ENCODE measurements around the gene C19orf33. TPM values are rescaled to one million over a fixed set of nuclear protein-coding genes. Genes with fewer than 3 reads are reported as not detected.

C19orf33 gene
- total and polyA plus RNA-seq, 2 of the 8 experiments (the other 6 are each of a cell fraction or from before 2014, with no cell fraction given): 6.0 to 36.0 TPM

- peaks cover 7% of the 10 kb centered on the region for H3K23me2 ChIP-seq (ENCODE audit: low read depth, low read length)
- H3K79me1 ChIP-seq (ENCODE audit: low read depth, low read length): peaks cover 21% of the 10 kb centered on the region
- H3K36me3 ChIP-seq (ENCODE audit: control insufficient read depth in 2 of 4, insufficient read depth in 4 of 4, low read length in 3 of 4): 0 out of 8 replicates have a peak, but pooled peaks cover 0 to 5% (median 0%) of the 10 kb centered on the region in 4 experiments
- H4K5ac ChIP-seq (ENCODE audit: insufficient read length, low read depth, low read length): no peak overlapping the region
- no peak for TF ChIP-seq KDM1A (IDR thresholded peaks at IDR 0.05; ENCODE audit: borderline replicate concordance, low read length)
- peaks cover 37 to 71% of the 10 kb centered on the region in 2 experiments for H3K79me2 ChIP-seq (ENCODE audit: control insufficient read depth in 1 of 2, insufficient read depth in 2 of 2, low read length in 2 of 2)
- H3K14ac ChIP-seq (ENCODE audit: insufficient read length): no peak overlapping the region
- no peak overlapping the region for H4K91ac ChIP-seq (replicated peaks; ENCODE audit: insufficient read length, low read length)
- H3K56ac ChIP-seq (replicated peaks; ENCODE audit: insufficient read length, low read depth, low read length): no peak overlapping the region
- peak overlapping the region in 3 of 4 experiments; percentile 7 to 12 (median 8); a peak in 4 of 8 replicates for H3K4me3 ChIP-seq (ENCODE audit: extremely low read depth in 1 of 4, insufficient read depth in 2 of 4, low read depth in 3 of 4, low read length in 4 of 4)
- H3K4me1 ChIP-seq (replicated peaks in 1 of 4; ENCODE audit: control insufficient read depth in 3 of 4, insufficient read depth in 4 of 4, low read length in 3 of 4): peaks cover 12 to 34% (median 19%) of the 10 kb centered on the region in 4 experiments
- H3K9ac ChIP-seq (replicated peaks in 1 of 4; ENCODE audit: extremely low read depth in 1 of 4, low read depth in 3 of 4, low read length in 3 of 4): peak overlapping the region in 2 of 4 experiments; percentile 35 to 42; a peak in 2 of 7 replicates
- no peak overlapping the region for H2BK15ac ChIP-seq (ENCODE audit: low read length)
- no peak overlapping the region; the same call in 1 of the 2 replicates for H2BK5ac ChIP-seq (ENCODE audit: low read depth, low read length)
- no peaks in the 10 kb centered on the region for H3K9me3 ChIP-seq (ENCODE audit: insufficient read depth in 2 of 2, low read depth in 1 of 2, low read length in 1 of 2)
- H2AFZ ChIP-seq (ENCODE audit: low read length): no peak overlapping the region
- H4K20me1 ChIP-seq (replicated peaks in 1 of 2; ENCODE audit: control insufficient read depth in 1 of 2, insufficient read depth in 2 of 2, low read length in 2 of 2): peaks cover 8 to 22% of the 10 kb centered on the region in 2 experiments
- ChIA-PET POLR2A (ENCODE audit: partially characterized antibody) (interaction anchor here (0.7 to 3.6 kb wide), 7 partner anchors 9 to 108 kb away, joined by 3 to 25 read pairs (median 4); partner anchors contain the start of genes PPP1R14A and PSMD8), CTCF (ENCODE audit: partially characterized antibody) (interaction anchor here (0.8 to 8.6 kb wide), 12 partner anchors 11 to 117 kb away, joined by 3 to 84 read pairs (median 6); partner anchors contain the start of genes C19orf33 and PPP1R14A)
- no peak overlapping the region for H3K18ac ChIP-seq (ENCODE audit: extremely low read depth, low read length)
- H2BK20ac ChIP-seq (ENCODE audit: low read length): no peak overlapping the region
- peak overlapping the region; percentile 97 to 100 for H3K4me2 ChIP-seq (ENCODE audit: insufficient read depth in 1 of 2, low read depth in 2 of 2, low read length in 2 of 2)
- FAIRE-seq (no peak), DNase-seq (ENCODE audit: low read depth in 1 of 2, low spot score in 2 of 2) (no peak)
- 90% methylated on average over 12 of the region's 12 CpGs; no CpG with 5 or more reads in 1 of the 2 experiments for WGBS, 2 experiments (ENCODE audit: extremely low coverage in 1 of 2, insufficient coverage in 1 of 2, insufficient read length in 1 of 2, insufficient replicate concordance in 2 of 2, low coverage in 1 of 2, low lambda C conversion rate in 2 of 2, missing lambda C conversion rate in 1 of 2)
- H4K8ac ChIP-seq (ENCODE audit: extremely low read depth, insufficient read depth, low read length): no peak overlapping the region
- no peak overlapping the region for H2BK120ac ChIP-seq (replicated peaks; ENCODE audit: low read depth, low read length)
- H3K4ac ChIP-seq (replicated peaks; ENCODE audit: insufficient read length, low read depth, low read length): no peak overlapping the region
- no peaks in the 10 kb centered on the region for H3K27me3 ChIP-seq (replicated peaks in 1 of 4; ENCODE audit: control insufficient read depth in 3 of 4, extremely low read depth in 1 of 4, insufficient read depth in 3 of 4, low read length in 3 of 4)
- no peak overlapping the region for H2BK12ac ChIP-seq (ENCODE audit: low read depth, low read length)
- 0 out of 2 replicates have a peak overlapping the region, but pooled peaks have one; percentile 16 for H2AK5ac ChIP-seq (ENCODE audit: low read depth, low read length)
- no peak overlapping the region for H3K23ac ChIP-seq (ENCODE audit: insufficient read length)
- H3K27ac ChIP-seq (ENCODE audit: low read depth, low read length): peak overlapping the region; percentile 26; the same call in 1 of the 2 replicates
These were observed 37.0 kb upstream of the C19orf33 start for GRCh38 chr19:38266981-38267597.

All from H1 (cell line).